Left lung (tissue), 10 donors: ENCODE measurements around the gene IFITM10. TPM values are rescaled to one million over a fixed set of nuclear protein-coding genes. Genes with fewer than 3 reads are reported as not detected.

Experiments
- ATAC-seq: fragments of 200-7000 bp; cut with Tn5 transposase; one replicate; pipeline ENCODE4 v1.9.1; 2020; ENCODE audit warnings: moderate library complexity
- DNase-seq, 4 donors: peaks; one replicate each; pipeline ENCODE4 v3.0.0-alpha.2; 2013 to 2020
- H3K27ac ChIP-seq, 2 donors: fragments of 200-600 bp; sonication (generic) in 1 of 2; one replicate each; pipeline versions ENCODE4 v1.5.0 to v1.8.0; 2020 to 2021
- H3K27me3 ChIP-seq, 2 donors: fragments of 200-600 bp; sonication (generic) in 1 of 2; one replicate each; pipeline versions ENCODE4 v1.5.0 to v1.8.0; 2020 to 2021
- H3K36me3 ChIP-seq, 2 donors: fragments of 200-600 bp; sonication (generic) in 1 of 2; one replicate each; pipeline versions ENCODE4 v1.5.0 to v1.8.0; 2020 to 2021
- H3K4me1 ChIP-seq, 2 donors: fragments of 200-600 bp; one replicate each; pipeline ENCODE4 v1.8.0; 2021
- H3K4me3 ChIP-seq, 2 donors: fragments of 200-600 bp; sonication (generic) in 1 of 2; one replicate each; pipeline versions ENCODE4 v1.5.0 to v1.8.0; 2020 to 2021; ENCODE audit warnings: mild to moderate bottlenecking in 1 of 2
- H3K9me3 ChIP-seq, 2 donors: fragments of 200-600 bp; sonication (generic) in 1 of 2; one replicate each; pipeline versions ENCODE4 v1.5.0 to v1.8.0; 2020 to 2021
- CTCF ChIP-seq, 2 donors: fragments of 200-600 bp; sonication (generic) in 1 of 2; IDR thresholded peaks; one replicate each; pipeline versions ENCODE4 v1.5.0 to v1.8.0; 2021; ENCODE audit warnings: antibody characterized with exemption in 2 of 2
- intact Hi-C, 2 donors: fragments of 100-400 bp; cut with DNase I; formaldehyde crosslinking; loops; one replicate each; pipeline versions ENCODE4 v1.11.2 to v1.14.2; 2022
- polyA plus RNA-seq, 6 donors: library from polyadenylated mRNA; unstranded; fragments of 120-200 nt; gene quantifications; one replicate each; pipeline ENCODE4 v1.2.1, GENCODE V29; 2013; ENCODE audit not compliant: insufficient read length in 6 of 6
- total RNA-seq, 2 donors: library from RNA; stranded (reverse); fragmentation: NEBNext Ultra II Directional; extraction: Animal tissue kit (Norgen Biotek cat#: 25700); gene quantifications; one replicate each; pipeline ENCODE4 v1.2.1, GENCODE V29; 2021
- donor health status: DM: no; HTN: yes; CAD: no.
- donor health status: DM: no; HTN: no; CAD: no.

The IFITM10 gene
- total and polyA plus RNA-seq, 8 donors, result 0.07 to 16.5 (median 0.22) TPM; not detected in 1

GRCh38 chr11:1780700-1781592, 30.6 kb upstream of the IFITM10 start:
- TF ChIP-seq CTCF (IDR thresholded peaks at IDR 0.05), result no peak
- peak; percentile 58 for ATAC-seq
- intact Hi-C loops, result no loop called here
- DNase-seq, result peak in 2 of 4 donors; percentile 91 to 95
- H3K4me1 ChIP-seq, result peaks cover 0 to 86% of the 10 kb centered on the region in 2 donors
- H3K36me3 ChIP-seq, result no peaks in the 10 kb centered on the region
- peaks cover 0 to 12% of the 10 kb centered on the region in 2 donors for H3K27me3 ChIP-seq
- H3K27ac ChIP-seq, result peak overlapping the region; percentile 59 to 97
- peak overlapping the region in 1 of 2 donors; percentile 2 for H3K4me3 ChIP-seq
- no peaks in the 10 kb centered on the region for H3K9me3 ChIP-seq

GRCh38 chr11:1779806-1780699, 29.7 kb upstream of the IFITM10 start:
- no peak for ATAC-seq
- intact Hi-C loops, result no loop called here
- TF ChIP-seq CTCF (IDR thresholded peaks at IDR 0.05), result no peak
- DNase-seq, result no peak
- H3K36me3 ChIP-seq, result no peaks in the 10 kb centered on the region
- no peak overlapping the region for H3K4me3 ChIP-seq
- H3K4me1 ChIP-seq, result peaks cover 0 to 82% of the 10 kb centered on the region in 2 donors
- peaks cover 0 to 12% of the 10 kb centered on the region in 2 donors for H3K27me3 ChIP-seq
- no peaks in the 10 kb centered on the region for H3K9me3 ChIP-seq
- H3K27ac ChIP-seq, result peak overlapping the region in 1 of 2 donors; percentile 97

GRCh38 chr11:1779034-1779805, 28.8 kb upstream of the IFITM10 start:
- H3K27ac ChIP-seq, result peak overlapping the region in 1 of 2 donors; percentile 97
- DNase-seq, result no peak
- H3K36me3 ChIP-seq, result no peaks in the 10 kb centered on the region
- H3K4me1 ChIP-seq, result peaks cover 0 to 76% of the 10 kb centered on the region in 2 donors
- H3K4me3 ChIP-seq, result no peak overlapping the region
- no peak for TF ChIP-seq CTCF (IDR thresholded peaks at IDR 0.05)
- intact Hi-C loops, result no loop called here
- ATAC-seq, result no peak
- H3K9me3 ChIP-seq, result no peaks in the 10 kb centered on the region
- peaks cover 0 to 12% of the 10 kb centered on the region in 2 donors for H3K27me3 ChIP-seq

GRCh38 chr11:1778141-1778911, 27.9 kb upstream of the IFITM10 start:
- H3K36me3 ChIP-seq, result no peaks in the 10 kb centered on the region
- no peak for TF ChIP-seq CTCF (IDR thresholded peaks at IDR 0.05)
- peaks cover 0 to 12% of the 10 kb centered on the region in 2 donors for H3K27me3 ChIP-seq
- no peak overlapping the region for H3K4me3 ChIP-seq
- DNase-seq, result peak in 2 of 4 donors; percentile 66 to 88
- H3K27ac ChIP-seq, result peak overlapping the region; percentile 19 to 97
- ATAC-seq, result peak; percentile 16
- intact Hi-C loops, result no loop called here
- H3K9me3 ChIP-seq, result no peaks in the 10 kb centered on the region
- H3K4me1 ChIP-seq, result peaks cover 0 to 76% of the 10 kb centered on the region in 2 donors
